ENCODE measurements around the gene GREM1.

The GREM1 gene

DNA sequence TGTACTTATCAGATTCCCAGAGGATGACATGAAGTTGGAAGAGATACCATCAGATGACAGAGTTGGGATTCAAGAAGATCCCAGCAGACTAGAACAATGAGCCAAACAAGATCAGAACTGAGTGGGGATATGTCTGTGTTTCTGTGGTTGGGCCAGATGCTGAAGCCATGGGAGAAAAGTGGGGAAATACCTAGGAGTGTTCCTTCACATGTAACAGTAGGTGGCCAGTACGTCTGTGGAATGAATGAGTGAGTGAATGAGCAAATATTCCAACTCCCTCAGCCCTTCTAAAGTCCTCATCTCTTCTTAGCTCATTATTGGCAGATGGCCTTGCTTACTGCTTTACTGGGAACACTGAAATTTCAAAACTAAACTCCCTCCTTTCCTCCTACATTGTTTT lies 32.2 kb upstream of the GREM1 start:
- TF ChIP-seq, protein P1, sequence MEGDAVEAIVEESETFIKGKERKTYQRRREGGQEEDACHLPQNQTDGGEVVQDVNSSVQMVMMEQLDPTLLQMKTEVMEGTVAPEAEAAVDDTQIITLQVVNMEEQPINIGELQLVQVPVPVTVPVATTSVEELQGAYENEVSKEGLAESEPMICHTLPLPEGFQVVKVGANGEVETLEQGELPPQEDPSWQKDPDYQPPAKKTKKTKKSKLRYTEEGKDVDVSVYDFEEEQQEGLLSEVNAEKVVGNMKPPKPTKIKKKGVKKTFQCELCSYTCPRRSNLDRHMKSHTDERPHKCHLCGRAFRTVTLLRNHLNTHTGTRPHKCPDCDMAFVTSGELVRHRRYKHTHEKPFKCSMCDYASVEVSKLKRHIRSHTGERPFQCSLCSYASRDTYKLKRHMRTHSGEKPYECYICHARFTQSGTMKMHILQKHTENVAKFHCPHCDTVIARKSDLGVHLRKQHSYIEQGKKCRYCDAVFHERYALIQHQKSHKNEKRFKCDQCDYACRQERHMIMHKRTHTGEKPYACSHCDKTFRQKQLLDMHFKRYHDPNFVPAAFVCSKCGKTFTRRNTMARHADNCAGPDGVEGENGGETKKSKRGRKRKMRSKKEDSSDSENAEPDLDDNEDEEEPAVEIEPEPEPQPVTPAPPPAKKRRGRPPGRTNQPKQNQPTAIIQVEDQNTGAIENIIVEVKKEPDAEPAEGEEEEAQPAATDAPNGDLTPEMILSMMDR (IDR thresholded peaks at IDR 0.05; ENCODE audit: low read depth, low read length) = no peak
- H3K4me3 ChIP-seq (ENCODE audit: low read depth, low read length) = no peak overlapping the region

DNA sequence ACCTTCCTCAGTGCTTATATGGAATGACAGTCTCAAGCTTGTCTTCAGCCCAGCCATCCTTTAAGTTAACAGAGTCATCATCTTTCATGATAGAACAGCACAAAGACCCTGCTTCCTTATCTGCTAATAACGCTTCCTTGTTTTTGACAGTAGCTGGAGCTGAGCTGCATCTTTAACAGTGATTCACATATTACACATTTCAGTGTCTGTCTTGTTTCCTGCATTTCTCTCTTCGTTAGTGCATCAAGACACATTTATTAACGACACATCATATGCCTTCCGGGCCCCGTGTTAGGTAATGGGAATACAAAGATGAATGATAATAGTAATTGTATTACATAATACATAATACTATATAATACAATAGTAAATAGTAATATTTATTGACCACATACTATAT lies 30.2 kb upstream of the GREM1 start:
- H3K4me3 ChIP-seq (ENCODE audit: low read depth, low read length) = no peak overlapping the region
- TF ChIP-seq, protein P1 (IDR thresholded peaks at IDR 0.05; ENCODE audit: low read depth, low read length) = no peak

DNA sequence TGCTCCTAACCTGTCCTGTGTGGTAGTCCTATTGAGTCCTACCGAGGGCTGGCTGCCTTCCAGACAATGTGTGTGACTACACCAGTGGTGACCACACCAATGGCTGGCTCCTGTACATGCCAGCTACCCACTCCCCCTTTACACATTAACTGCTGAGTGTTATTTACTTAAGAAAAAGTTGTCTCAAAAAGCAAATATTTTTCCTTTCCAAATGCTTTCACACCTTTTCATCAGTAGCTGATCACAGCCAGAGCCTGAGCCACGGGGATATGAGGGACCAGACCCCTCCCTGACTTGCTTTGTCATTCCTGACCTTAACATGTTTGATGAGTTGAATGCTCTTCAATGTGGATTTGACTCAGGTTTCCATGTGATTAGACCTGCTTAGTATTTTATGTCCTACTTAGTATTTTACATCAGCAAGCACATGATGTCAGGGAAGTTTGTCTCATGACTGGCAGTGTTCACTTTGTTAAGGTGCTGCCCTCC lies 29.6 kb upstream of the GREM1 start:
- TF ChIP-seq, protein P1 (IDR thresholded peaks at IDR 0.05; ENCODE audit: low read depth, low read length) = no peak
- H3K4me3 ChIP-seq (ENCODE audit: low read depth, low read length) = no peak overlapping the region

DNA sequence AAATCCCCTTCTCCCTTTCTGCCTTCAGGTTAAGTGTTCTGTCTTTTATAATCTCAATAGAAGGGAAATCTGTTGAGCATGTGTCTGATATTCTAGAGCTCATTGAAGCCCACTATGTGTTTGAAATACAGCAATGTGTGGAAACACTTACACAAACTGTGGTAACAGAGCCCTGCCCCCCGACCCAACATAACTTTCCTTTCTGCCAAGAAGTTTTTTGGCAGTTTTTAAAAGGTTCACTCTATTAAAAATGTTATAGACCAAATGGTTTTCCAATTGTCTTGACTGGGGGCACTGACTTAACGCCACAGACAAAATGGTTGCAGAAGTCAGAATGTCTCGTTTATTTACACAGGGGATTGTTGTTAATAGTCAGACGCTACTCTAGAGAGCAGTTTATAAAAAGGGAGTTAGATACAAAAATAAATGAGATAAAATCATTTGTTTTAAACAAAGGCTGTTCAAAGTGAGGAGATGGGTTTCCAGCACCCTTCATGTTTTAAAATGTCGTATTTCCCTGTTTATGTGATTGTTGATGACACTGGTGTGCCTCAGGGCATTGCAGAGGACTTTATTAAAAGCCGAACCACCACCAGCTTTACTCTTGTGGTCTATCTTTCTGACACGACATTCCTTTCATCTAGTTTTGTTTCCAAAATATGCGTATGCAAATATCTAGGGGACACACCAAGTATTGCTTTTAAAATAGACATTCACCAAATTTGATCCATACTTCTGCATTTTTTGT lies 26.7 kb upstream of the GREM1 start:
- TF ChIP-seq, protein P1 (IDR thresholded peaks at IDR 0.05; ENCODE audit: low read depth, low read length) = no peak
- H3K4me3 ChIP-seq (ENCODE audit: low read depth, low read length) = no peak overlapping the region

DNA sequence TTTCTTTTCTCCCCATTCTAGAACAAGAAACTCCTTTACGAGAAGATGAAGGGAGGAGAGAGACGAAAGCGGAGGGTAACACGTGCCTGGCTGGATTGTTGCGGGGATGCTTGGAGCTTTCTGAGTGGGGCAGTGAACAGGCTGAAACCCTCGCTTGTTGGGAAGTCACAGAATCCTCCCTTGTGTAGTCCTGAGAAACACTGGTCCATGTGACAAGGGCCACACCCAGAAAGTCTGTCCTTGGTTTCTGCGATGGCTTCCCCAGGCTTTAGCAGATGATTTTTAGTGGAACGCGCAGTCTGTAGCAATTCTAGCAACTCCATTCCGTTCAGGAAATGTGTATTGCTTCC lies 26.1 kb upstream of the GREM1 start:
- TF ChIP-seq, protein P1 (IDR thresholded peaks at IDR 0.05; ENCODE audit: low read depth, low read length) = no peak
- no peak overlapping the region for H3K4me3 ChIP-seq (ENCODE audit: low read depth, low read length)

DNA sequence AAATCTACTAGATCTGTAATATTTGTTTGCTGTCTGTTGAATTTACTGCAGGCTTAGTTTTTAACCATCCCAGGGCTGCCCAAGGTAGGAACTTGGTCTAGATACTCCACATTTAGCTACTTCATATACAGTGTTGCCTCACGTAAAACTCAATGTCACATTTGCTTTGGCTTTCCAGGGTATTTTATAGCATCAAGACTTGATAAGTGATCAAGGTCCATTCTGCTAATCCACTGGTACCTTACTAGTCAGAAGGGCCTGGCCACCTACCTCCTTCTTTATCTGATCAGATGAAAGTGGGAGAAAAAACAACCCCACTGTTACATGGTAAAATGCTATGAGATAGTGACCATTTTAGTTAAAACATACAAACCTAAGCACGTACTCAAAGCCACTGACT lies 25.5 kb upstream of the GREM1 start:
- TF ChIP-seq, protein P1 (IDR thresholded peaks at IDR 0.05; ENCODE audit: low read depth, low read length) = no peak
- no peak overlapping the region for H3K4me3 ChIP-seq (ENCODE audit: low read depth, low read length)

DNA sequence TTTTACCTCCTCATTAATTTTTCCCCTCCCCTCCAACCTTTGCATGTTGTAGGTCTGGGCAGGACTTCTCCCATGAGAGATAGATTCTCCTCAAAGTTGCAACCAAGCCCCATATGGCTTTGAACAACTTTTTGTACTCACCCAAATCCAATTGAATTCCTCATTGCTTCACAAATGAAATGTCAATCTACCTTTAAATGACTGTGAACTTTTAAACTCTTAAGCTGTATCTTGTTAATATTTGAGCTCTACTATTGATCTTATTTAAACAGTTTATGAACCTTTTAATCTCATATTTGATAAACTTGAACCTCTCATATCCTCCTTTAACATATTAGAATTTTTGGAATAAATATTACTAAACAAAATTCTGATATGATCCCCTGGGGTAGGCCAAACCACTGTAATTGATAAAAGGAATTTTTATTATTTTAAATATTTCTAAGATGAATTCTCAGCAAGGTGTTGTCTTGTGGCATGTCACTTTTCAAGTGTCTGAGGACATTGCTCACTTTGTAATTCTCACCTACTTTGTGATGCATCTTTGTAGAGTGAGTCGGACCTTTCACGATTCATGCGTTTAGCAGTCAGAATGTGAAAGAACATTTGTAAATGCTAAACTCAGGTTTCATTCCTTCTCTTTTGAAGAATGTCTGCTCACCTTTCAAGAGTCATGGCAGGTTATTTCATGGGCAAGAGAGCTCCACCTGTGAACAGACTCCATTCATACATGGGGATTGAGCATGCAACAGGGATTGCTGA lies 23.4 kb upstream of the GREM1 start:
- no peak overlapping the region for H3K4me3 ChIP-seq (ENCODE audit: low read depth, low read length)
- TF ChIP-seq, protein P1 (IDR thresholded peaks at IDR 0.05; ENCODE audit: low read depth, low read length) = no peak

Data from WI38 (cell line).